ENCODE measurements around the gene PTPRH. TPM values are rescaled to one million over a fixed set of nuclear protein-coding genes. Genes with fewer than 3 reads are reported as not detected.

The PTPRH gene
- total and polyA plus RNA-seq, 8 donors, result 0.10 to 0.63 (median 0.23) TPM

DNA sequence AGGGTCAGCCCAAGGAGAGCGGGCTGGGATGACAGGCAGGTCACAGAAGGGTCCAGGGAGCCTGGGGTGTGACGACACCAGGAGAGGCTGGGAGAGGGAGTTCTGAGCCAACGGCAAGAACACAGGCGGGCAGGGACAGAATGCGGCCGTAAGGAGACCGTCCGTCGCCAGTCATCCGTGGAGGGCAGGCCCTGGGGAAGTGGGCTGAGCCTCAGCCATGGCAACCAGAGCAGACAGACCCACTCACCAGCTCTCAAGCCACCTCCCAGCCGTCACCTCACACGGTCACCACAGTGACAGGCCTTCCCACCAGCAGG lies 22.9 kb upstream of the PTPRH start:
- Histone ChIP-seq H3K9me3 (no peaks in the 10 kb centered on the region), H3K27ac (no peak overlapping the region), H3K4me3 (no peak overlapping the region), H3K27me3 (no peaks in the 10 kb centered on the region), H3K4me1 (no peaks in the 10 kb centered on the region), H3K36me3 (peaks cover 0 to 100% of the 10 kb centered on the region in 2 donors)
- DNase-seq (peak in 1 of 4 donors; percentile 43), ATAC-seq (no peak)
- TF ChIP-seq, protein P1, sequence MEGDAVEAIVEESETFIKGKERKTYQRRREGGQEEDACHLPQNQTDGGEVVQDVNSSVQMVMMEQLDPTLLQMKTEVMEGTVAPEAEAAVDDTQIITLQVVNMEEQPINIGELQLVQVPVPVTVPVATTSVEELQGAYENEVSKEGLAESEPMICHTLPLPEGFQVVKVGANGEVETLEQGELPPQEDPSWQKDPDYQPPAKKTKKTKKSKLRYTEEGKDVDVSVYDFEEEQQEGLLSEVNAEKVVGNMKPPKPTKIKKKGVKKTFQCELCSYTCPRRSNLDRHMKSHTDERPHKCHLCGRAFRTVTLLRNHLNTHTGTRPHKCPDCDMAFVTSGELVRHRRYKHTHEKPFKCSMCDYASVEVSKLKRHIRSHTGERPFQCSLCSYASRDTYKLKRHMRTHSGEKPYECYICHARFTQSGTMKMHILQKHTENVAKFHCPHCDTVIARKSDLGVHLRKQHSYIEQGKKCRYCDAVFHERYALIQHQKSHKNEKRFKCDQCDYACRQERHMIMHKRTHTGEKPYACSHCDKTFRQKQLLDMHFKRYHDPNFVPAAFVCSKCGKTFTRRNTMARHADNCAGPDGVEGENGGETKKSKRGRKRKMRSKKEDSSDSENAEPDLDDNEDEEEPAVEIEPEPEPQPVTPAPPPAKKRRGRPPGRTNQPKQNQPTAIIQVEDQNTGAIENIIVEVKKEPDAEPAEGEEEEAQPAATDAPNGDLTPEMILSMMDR (IDR thresholded peaks at IDR 0.05), result no peak
- intact Hi-C loops (cut with DNase I), result no loop called here

DNA sequence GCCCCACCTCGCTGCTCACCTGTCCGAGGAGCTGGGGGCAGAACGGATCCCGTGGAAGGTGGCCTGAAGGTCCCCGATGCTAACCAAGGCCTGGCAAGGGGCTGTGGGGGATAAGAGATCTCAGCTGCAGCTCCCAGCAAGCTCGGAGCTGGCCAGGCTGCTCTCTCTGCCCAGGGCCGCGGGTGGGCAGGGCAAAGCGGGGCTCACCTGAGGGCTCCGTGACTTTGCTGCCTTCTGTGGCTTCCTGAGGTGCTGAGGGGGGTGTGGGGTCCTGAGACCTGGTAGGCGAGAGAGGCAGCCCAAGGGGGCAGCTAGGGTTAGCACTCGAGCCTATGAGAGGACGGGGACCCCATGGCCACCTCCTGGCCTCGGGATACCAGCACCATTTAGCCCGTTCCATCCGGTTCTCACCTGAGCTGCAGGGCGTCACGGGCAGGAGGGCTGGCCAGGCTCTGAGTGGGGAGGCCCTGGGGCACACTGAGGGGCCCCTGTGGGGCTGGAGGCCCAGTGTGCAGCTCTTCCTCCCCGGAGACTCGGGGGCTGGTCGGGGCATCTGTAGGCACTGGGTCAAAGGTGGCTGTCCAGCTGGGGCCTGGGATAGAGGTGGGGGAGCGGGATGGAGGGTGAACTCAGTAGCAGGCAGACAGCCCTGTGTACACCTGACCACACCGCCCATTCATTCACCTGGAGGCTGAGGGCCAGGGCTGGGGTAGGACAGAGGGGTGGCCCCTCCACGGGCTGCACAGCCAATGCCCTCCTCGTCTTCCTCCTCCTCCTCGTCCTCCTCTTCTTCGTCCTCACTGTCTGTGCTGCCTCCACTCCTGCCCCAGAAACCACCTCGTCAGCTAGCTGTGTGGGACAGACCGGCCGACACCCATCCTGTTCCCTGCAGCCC lies 22.3 kb upstream of the PTPRH start:
- no peak overlapping the region for H3K4me3 ChIP-seq
- H3K9me3 ChIP-seq, result no peaks in the 10 kb centered on the region
- H3K27me3 ChIP-seq, result no peaks in the 10 kb centered on the region
- peaks cover 0 to 100% of the 10 kb centered on the region in 2 donors for H3K36me3 ChIP-seq
- intact Hi-C loops (cut with DNase I), result no loop called here
- TF ChIP-seq, protein P1 (IDR thresholded peaks at IDR 0.05), result no peak
- H3K4me1 ChIP-seq, result no peaks in the 10 kb centered on the region
- ATAC-seq (no peak), DNase-seq (peak in 1 of 4 donors; percentile 41)
- no peak overlapping the region for H3K27ac ChIP-seq

DNA sequence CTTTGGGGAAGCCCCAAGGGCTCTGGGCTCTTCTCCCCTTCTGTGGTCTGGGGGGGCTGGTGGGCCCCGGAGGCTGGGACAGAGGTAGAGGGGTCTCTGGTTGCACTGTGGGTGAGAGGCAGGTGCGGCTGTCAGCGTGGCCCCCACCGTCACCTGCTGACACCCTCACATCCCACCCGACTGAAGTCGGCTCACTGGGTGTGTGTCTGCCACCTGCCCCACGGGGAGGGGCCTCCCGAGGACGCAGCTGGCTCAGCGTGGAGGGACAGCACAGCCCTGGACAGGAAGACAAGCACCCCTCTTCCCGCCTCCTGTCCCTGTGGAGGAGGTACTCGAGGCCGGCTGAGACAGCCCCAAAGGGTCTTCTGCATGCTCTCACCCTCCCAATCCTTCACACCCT lies 21.5 kb upstream of the PTPRH start:
- no peak overlapping the region for H3K27ac ChIP-seq
- H3K36me3 ChIP-seq, result peaks cover 0 to 100% of the 10 kb centered on the region in 2 donors
- H3K4me3 ChIP-seq, result no peak overlapping the region
- intact Hi-C loops (cut with DNase I), result no loop called here
- no peaks in the 10 kb centered on the region for H3K9me3 ChIP-seq
- no peaks in the 10 kb centered on the region for H3K4me1 ChIP-seq
- H3K27me3 ChIP-seq, result no peaks in the 10 kb centered on the region
- TF ChIP-seq, protein P1 (IDR thresholded peaks at IDR 0.05), result no peak
- peak in 1 of 4 donors; percentile 51 for DNase-seq
- no peak for ATAC-seq

DNA sequence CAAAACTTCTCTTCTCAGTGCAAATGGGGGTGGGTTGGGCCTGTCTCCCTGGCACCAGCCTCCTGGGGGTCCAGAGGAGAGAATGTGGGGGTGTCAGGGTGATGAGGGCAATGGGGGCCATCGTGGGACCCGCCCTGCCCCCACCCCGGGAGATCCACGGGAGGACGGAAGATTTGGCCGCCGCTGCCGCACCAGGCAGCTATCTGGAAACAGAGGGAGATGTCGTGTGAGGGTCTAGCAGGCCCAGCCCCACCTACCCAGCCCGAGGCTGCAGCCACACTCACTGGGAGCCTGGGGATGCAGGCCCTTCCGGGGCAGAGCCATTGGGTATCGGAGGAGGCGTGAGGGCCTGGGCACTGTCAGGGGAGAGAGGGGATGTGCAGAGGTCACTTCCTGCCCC lies 21.0 kb upstream of the PTPRH start:
- H3K36me3 ChIP-seq, result peaks cover 0 to 96% of the 10 kb centered on the region in 2 donors
- no peaks in the 10 kb centered on the region for H3K27me3 ChIP-seq
- ATAC-seq (no peak), DNase-seq (peak in 1 of 4 donors; percentile 59)
- no peaks in the 10 kb centered on the region for H3K9me3 ChIP-seq
- no peaks in the 10 kb centered on the region for H3K4me1 ChIP-seq
- TF ChIP-seq, protein P1 (IDR thresholded peaks at IDR 0.05), result no peak
- H3K27ac ChIP-seq, result no peak overlapping the region
- intact Hi-C loops (cut with DNase I), result no loop called here
- no peak overlapping the region for H3K4me3 ChIP-seq

DNA sequence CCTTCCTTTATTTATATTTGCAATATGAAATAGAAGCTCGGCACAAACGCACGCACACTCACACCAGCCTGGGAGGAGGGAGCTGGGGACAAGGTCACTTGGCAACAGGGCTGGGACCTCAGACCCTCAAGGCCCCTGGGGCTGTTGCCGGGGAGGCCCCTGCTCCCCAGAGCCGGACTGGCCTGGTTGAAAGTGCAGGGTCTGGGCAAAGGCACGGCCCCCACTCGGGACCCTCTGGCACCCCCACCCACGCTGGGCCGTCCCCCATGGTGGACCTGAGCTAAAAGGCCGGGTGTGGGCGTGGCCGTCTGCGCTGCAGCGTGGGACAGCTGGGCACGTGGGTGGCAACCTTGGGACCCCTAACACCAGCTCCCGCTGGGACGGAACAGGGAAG lies 20.5 kb upstream of the PTPRH start:
- Histone ChIP-seq H3K9me3 (no peaks in the 10 kb centered on the region), H3K27me3 (no peaks in the 10 kb centered on the region), H3K4me1 (no peaks in the 10 kb centered on the region), H3K4me3 (no peak overlapping the region), H3K27ac (no peak overlapping the region), H3K36me3 (peaks cover 0 to 91% of the 10 kb centered on the region in 2 donors)
- ATAC-seq (no peak), DNase-seq (peak in 1 of 4 donors; percentile 74)
- TF ChIP-seq, protein P1 (IDR thresholded peaks at IDR 0.05), result no peak
- intact Hi-C loops (cut with DNase I), result no loop called here
